Activated CD4-positive, alpha-beta T cell treated with anti-CD3 and anti-CD28 coated beads for 24 hours (primary cell): ENCODE results near the gene PAFAH2.
"Not testable (repeated sequence)": the region's sequence is repeated elsewhere in the genome, so short reads cannot be mapped to it uniquely, and the experiment has no call there.

Experiments used
- DNase-seq, 2 donors: peaks; one replicate each; pipeline ENCODE4 v3.0.0-alpha.2; 2020; ENCODE audit warnings: low read depth in 2 of 2

PAFAH2 gene

GRCh38 chr1:25986773-25987172 is 11.1 kb downstream of the PAFAH2 start:
- DNase-seq = not testable (repeated sequence)

- DNase-seq = no peak
Measured at GRCh38 chr1:25985670-25986069, 12.2 kb downstream of the PAFAH2 start.

- DNase-seq = no peak
Measured at GRCh38 chr1:25985171-25985570, 12.7 kb downstream of the PAFAH2 start.

GRCh38 chr1:25979210-25979609 is 18.7 kb downstream of the PAFAH2 start:
- DNase-seq = no peak

- DNase-seq = no peak
Measured at GRCh38 chr1:25978403-25978802, 19.5 kb downstream of the PAFAH2 start.

GRCh38 chr1:25977801-25978200 is 20.1 kb downstream of the PAFAH2 start:
- DNase-seq = no peak

- no peak for DNase-seq
Measured at GRCh38 chr1:25973610-25974321, 24.1 kb downstream of the PAFAH2 start.

GRCh38 chr1:25971811-25972180 is 26.1 kb downstream of the PAFAH2 start:
- DNase-seq = no peak

GRCh38 chr1:25971066-25971810 is 26.6 kb downstream of the PAFAH2 start:
- DNase-seq = no peak

GRCh38 chr1:25967308-25967707 is 30.6 kb downstream of the PAFAH2 start:
- no peak for DNase-seq

GRCh38 chr1:25959611-25960010 is 38.3 kb downstream of the PAFAH2 start:
- DNase-seq = no peak

GRCh38 chr1:25958465-25958864 is 39.4 kb downstream of the PAFAH2 start:
- DNase-seq = no peak

- DNase-seq = no peak
Measured at GRCh38 chr1:25955553-25955952, 42.3 kb downstream of the PAFAH2 start.

- no peak for DNase-seq
Measured at GRCh38 chr1:25954282-25954938, 43.5 kb downstream of the PAFAH2 start.

GRCh38 chr1:25952841-25953401 is 44.9 kb downstream of the PAFAH2 start:
- DNase-seq = no peak

GRCh38 chr1:25948641-25949040 is 49.2 kb downstream of the PAFAH2 start:
- no peak for DNase-seq

- DNase-seq = no peak
Measured at GRCh38 chr1:25947027-25947426, 50.8 kb downstream of the PAFAH2 start.

GRCh38 chr1:25945761-25946160 is 52.1 kb downstream of the PAFAH2 start:
- DNase-seq = no peak

GRCh38 chr1:25944986-25945385 is 52.9 kb downstream of the PAFAH2 start:
- DNase-seq = no peak

- DNase-seq = not testable (repeated sequence)
Measured at GRCh38 chr1:25943511-25943910, 54.4 kb downstream of the PAFAH2 start.

- no peak for DNase-seq
Measured at GRCh38 chr1:25936947-25937346, 60.9 kb downstream of the PAFAH2 start.
